HCT116 (cell line): Measurements from ENCODE around the gene MST1. TPM values are rescaled to one million over a fixed set of nuclear protein-coding genes. Genes with fewer than 3 reads are reported as not detected.

Experiments
- ATAC-seq: fragments of 200-7000 bp; cut with Tn5 transposase; 2 replicates; pipeline ENCODE4 v1.9.1; 2020; ENCODE audit warnings: mild to moderate bottlenecking, moderate library complexity
- BruUV-seq: library from RNA; stranded (reverse); fragments of 400-500 nt; replicated peaks from 2 replicates; lab custom pipeline; 2021; lab: Mats Ljungman, UMichigan
- CTCF ChIA-PET: fragments of 300-600 bp; sonication (Branson Sonifier 250); formaldehyde crosslinking; loops from one replicate; lab custom pipeline; 2021; ENCODE audit warnings: antibody characterized with exemption; lab: Charles Lee
- POLR2A ChIA-PET: fragments of 300-600, 350-600 bp; sonication (Branson Sonifier 250); formaldehyde crosslinking; loops from one replicate; lab custom pipeline; 2021; ENCODE audit warnings: antibody characterized with exemption; lab: Charles Lee
- RAD21 ChIA-PET, 2 experiments: fragments of 300-600 bp; sonication (Branson Sonifier 250); formaldehyde crosslinking; loops; one replicate each; lab custom pipeline; 2023; ENCODE audit warnings: low total read pairs in 2 of 2; ENCODE audit not compliant: uncharacterized antibody in 2 of 2, unreplicated experiment in 2 of 2, low non-redundant PET in 1 of 2; lab: Charles Lee
- DNase-seq: peaks from one replicate; pipeline ENCODE4 v3.0.0-alpha.2; 2010; ENCODE audit warnings: low read depth, low spot score
- H2AFZ ChIP-seq: fragments of 200-600 bp; shearing (Covaris generic), sonication (generic); 2 replicates; pipeline ENCODE4 v1.6.1; 2017; ENCODE audit warnings: low read depth, mixed run types, mixed read lengths, antibody characterized with exemption, low read length; ENCODE audit not compliant: poor library complexity, severe bottlenecking
- H3K27ac ChIP-seq: 2 replicates; pipeline ENCODE4 v1.5.1; 2012; ENCODE audit warnings: low read depth, low read length
- H3K27me3 ChIP-seq: fragments of 200-600 bp; sonication (generic); 2 replicates; pipeline ENCODE4 v1.6.1; 2016; ENCODE audit warnings: mixed run types, low read length, mixed read lengths; ENCODE audit not compliant: insufficient read depth
- H3K36me3 ChIP-seq, 2 experiments: fragments of 200-500 bp in 1 of 2; fragments of 200-600 bp in 1 of 2; sonication (Bioruptor generic) in 1 of 2; sonication (generic) in 1 of 2; 2 replicates each; pipeline versions ENCODE4 v1.5.1 to v1.6.1; 2014 to 2016; ENCODE audit warnings: low read length in 2 of 2, inconsistent platforms in 1 of 2, mixed read lengths in 1 of 2, mixed run types in 1 of 2; ENCODE audit not compliant: insufficient read depth in 2 of 2, control insufficient read depth in 1 of 2
- H3K4me1 ChIP-seq, 2 experiments: fragments of 200-600 bp in 1 of 2; sonication (generic) in 1 of 2; 2 replicates each; pipeline versions ENCODE4 v1.5.1 to v1.6.1; 2012 to 2017; ENCODE audit warnings: low read length in 2 of 2, inconsistent platforms in 1 of 2, mild to moderate bottlenecking in 1 of 2, mixed read lengths in 1 of 2, mixed run types in 1 of 2, moderate library complexity in 1 of 2; ENCODE audit not compliant: insufficient read depth in 2 of 2, control insufficient read depth in 1 of 2
- H3K4me2 ChIP-seq: fragments of 200-600 bp; sonication (generic); 2 replicates; pipeline ENCODE4 v1.6.1; 2017; ENCODE audit warnings: mixed run types, low read length, mixed read lengths
- H3K4me3 ChIP-seq, 2 experiments: fragments of 200-600 bp in 1 of 2; sonication (generic) in 1 of 2; replicated peaks in 1 of 2; 2 replicates each; pipeline ENCODE4 v1.5.1; 2011 to 2016; ENCODE audit warnings: low read length in 2 of 2, control low read depth in 1 of 2, low read depth in 1 of 2, mild to moderate bottlenecking in 1 of 2, mixed read lengths in 1 of 2, mixed run types in 1 of 2
- H3K79me2 ChIP-seq: fragments of 200-600 bp; sonication (generic); 2 replicates; pipeline ENCODE4 v1.6.1; 2017; ENCODE audit warnings: mild to moderate bottlenecking, mixed run types, low read length, moderate library complexity, mixed read lengths; ENCODE audit not compliant: insufficient read depth
- H3K9ac ChIP-seq: fragments of 200-600 bp; sonication (generic); 2 replicates; pipeline ENCODE4 v1.6.1; 2016; ENCODE audit warnings: low read length, mixed read lengths
- H3K9me2 ChIP-seq: fragments of 200-600 bp; sonication (generic), shearing (Covaris generic); 2 replicates; pipeline ENCODE4 v1.6.1; 2017; ENCODE audit warnings: mixed run types, mild to moderate bottlenecking, moderate library complexity; ENCODE audit not compliant: insufficient read depth
- H3K9me3 ChIP-seq, 2 experiments: fragments of 200-500 bp in 1 of 2; fragments of 200-600 bp in 1 of 2; sonication (Bioruptor generic) in 1 of 2; sonication (generic) in 1 of 2; 2 replicates each; pipeline ENCODE4 v1.6.1; 2014 to 2017; ENCODE audit warnings: low read length in 2 of 2, mixed read lengths in 2 of 2, inconsistent platforms in 1 of 2, low read depth in 1 of 2, mild to moderate bottlenecking in 1 of 2, mixed run types in 1 of 2, moderate library complexity in 1 of 2; ENCODE audit not compliant: control insufficient read depth in 1 of 2, insufficient read depth in 1 of 2
- H4K20me1 ChIP-seq: fragments of 200-600 bp; sonication (generic), shearing (Covaris generic); 2 replicates; pipeline ENCODE4 v1.6.1; 2017; ENCODE audit warnings: mixed run types, mild to moderate bottlenecking, moderate library complexity; ENCODE audit not compliant: insufficient read depth
- ATF3 ChIP-seq: IDR thresholded peaks from 2 replicates; pipeline ENCODE4 v1.6.1; 2012
- CBX3 ChIP-seq: IDR thresholded peaks from 2 replicates; pipeline ENCODE4 v1.6.1; 2012; ENCODE audit warnings: low read depth
- CEBPB ChIP-seq: IDR thresholded peaks from 2 replicates; pipeline ENCODE4 v1.6.1; 2012; ENCODE audit warnings: low read depth
- CTCF ChIP-seq, 3 experiments: fragments of 200-600 bp in 1 of 3; sonication (generic) in 1 of 3; IDR thresholded peaks in 2 of 3; conservative IDR thresholded peaks in 1 of 3; 2 replicates each; pipeline ENCODE4 v1.5.1; 2012 to 2017; ENCODE audit warnings: low read depth in 2 of 3, low read length in 2 of 3, antibody characterized with exemption in 1 of 3, borderline replicate concordance in 1 of 3, control low read depth in 1 of 3, mild to moderate bottlenecking in 1 of 3, mixed read lengths in 1 of 3, mixed run types in 1 of 3, moderate library complexity in 1 of 3; ENCODE audit not compliant: insufficient read depth in 1 of 3
- EGR1 ChIP-seq: IDR thresholded peaks from 2 replicates; pipeline ENCODE4 v1.6.1; 2012; ENCODE audit warnings: low read depth
- ELF1 ChIP-seq: IDR thresholded peaks from 2 replicates; pipeline ENCODE4 v1.6.1; 2012; ENCODE audit warnings: low read depth, borderline replicate concordance
- EZH2phosphoT487 ChIP-seq: fragments of 200-600 bp; IDR thresholded peaks from 2 replicates; pipeline ENCODE4 v1.6.1; 2018; ENCODE audit warnings: antibody characterized with exemption, borderline replicate concordance
- FOSL1 ChIP-seq: IDR thresholded peaks from 2 replicates; pipeline ENCODE4 v1.6.1; 2012; ENCODE audit warnings: low read depth
- MAX ChIP-seq: IDR thresholded peaks from 2 replicates; pipeline ENCODE4 v1.6.1; 2012
- POLR2A ChIP-seq: IDR thresholded peaks from 2 replicates; pipeline ENCODE4 v1.7.0; 2011; ENCODE audit warnings: borderline replicate concordance; ENCODE audit not compliant: insufficient read depth, insufficient read length; ENCODE audit errors: extremely low read depth
- POLR2AphosphoS5 ChIP-seq: IDR thresholded peaks from 2 replicates; pipeline ENCODE4 v1.6.1; 2011; ENCODE audit warnings: mild to moderate bottlenecking, low read depth, low read length, moderate library complexity
- RAD21 ChIP-seq: IDR thresholded peaks from 2 replicates; pipeline ENCODE4 v1.6.1; 2012; ENCODE audit warnings: low read depth, mild to moderate bottlenecking
- REST ChIP-seq: IDR thresholded peaks from 2 replicates; pipeline ENCODE4 v1.6.1; 2012; ENCODE audit warnings: low read depth
- SIN3A ChIP-seq: IDR thresholded peaks from 2 replicates; pipeline ENCODE4 v1.6.1; 2012; ENCODE audit warnings: low read depth
- SP1 ChIP-seq: IDR thresholded peaks from 2 replicates; pipeline ENCODE4 v1.6.1; 2012; ENCODE audit warnings: low read depth
- SRF ChIP-seq: IDR thresholded peaks from 2 replicates; pipeline ENCODE4 v1.6.1; 2012; ENCODE audit warnings: low read depth
- YY1 ChIP-seq: IDR thresholded peaks from 2 replicates; pipeline ENCODE4 v1.6.1; 2011; ENCODE audit warnings: low read length, low read depth, moderate library complexity, mild to moderate bottlenecking; ENCODE audit not compliant: insufficient replicate concordance; ENCODE audit errors: extremely low read depth
- ZBTB33 ChIP-seq: IDR thresholded peaks from 2 replicates; pipeline ENCODE4 v1.6.1; 2011; ENCODE audit warnings: mild to moderate bottlenecking, low read length, moderate library complexity; ENCODE audit not compliant: insufficient replicate concordance; ENCODE audit errors: extremely low read depth
- ZFX ChIP-seq: fragments of 450-650 bp; IDR thresholded peaks from 2 replicates; pipeline ENCODE4 v1.6.1; 2017
- ZNF274 ChIP-seq: fragments of 200-500 bp; sonication (Bioruptor generic); IDR thresholded peaks from 2 replicates; pipeline ENCODE4 v1.6.1; 2014; ENCODE audit warnings: mild to moderate bottlenecking, low read depth, low read length, inconsistent platforms
- intact Hi-C: fragments of 100-400 bp; cut with micrococcal nuclease; formaldehyde crosslinking; loops from 2 replicates; pipeline ENCODE4 v1.10.0; 2022
- total RNA-seq: library from RNA; stranded (reverse); gene quantifications from one replicate; pipeline ENCODE4 v1.2.1, GENCODE V29; 2021; ENCODE audit not compliant: unreplicated experiment

MST1 gene
- total RNA-seq, 1 experiment from 2014 or later: 15.4 TPM

GRCh38 chr3:49700014-49700413 is 10.7 kb upstream of the MST1 start:
- ChIA-PET CTCF (interaction anchor here (2.8 kb wide), 1 partner anchor 160 kb away, joined by 25 read pairs; no protein-coding TSS in a partner anchor), RAD21 (no interaction called here), POLR2A (no interaction called here)
- no peak for ATAC-seq
- H3K27ac ChIP-seq: no peak overlapping the region
- no peak overlapping the region for H3K9ac ChIP-seq
- no peaks in the 10 kb centered on the region for H4K20me1 ChIP-seq
- no peaks in the 10 kb centered on the region for H3K9me2 ChIP-seq
- H3K4me3 ChIP-seq: no peak overlapping the region
- no peaks in the 10 kb centered on the region for H3K4me1 ChIP-seq
- no peak for TF ChIP-seq ATF3
- no peak for TF ChIP-seq CBX3
- TF ChIP-seq CEBPB: no peak
- no peak for TF ChIP-seq SP1
- no peak for TF ChIP-seq RAD21
- TF ChIP-seq ELF1: no peak
- no peak for TF ChIP-seq ZFX
- no peak for TF ChIP-seq SRF
- TF ChIP-seq EZH2phosphoT487: no peak
- TF ChIP-seq CTCF (IDR thresholded peaks at IDR 0.05 in 2 of 3, conservative IDR thresholded peaks at IDR 0.05 in 1 of 3; ENCODE audit: borderline replicate concordance in 1 of 3, insufficient read depth in 1 of 3, low read depth in 2 of 3, low read length in 2 of 3): no peak
- TF ChIP-seq YY1: no peak
- TF ChIP-seq REST: no peak
- no peak for TF ChIP-seq POLR2A
- TF ChIP-seq SIN3A: no peak
- no peak for TF ChIP-seq ZBTB33
- TF ChIP-seq MAX: no peak
- no peak for TF ChIP-seq EGR1
- no peak for TF ChIP-seq FOSL1
- no peak for TF ChIP-seq POLR2AphosphoS5
- TF ChIP-seq ZNF274: no peak
- no peak overlapping the region for H2AFZ ChIP-seq
- intact Hi-C loops: no loop called here
- no TSS peak for BruUV-seq
- H3K27me3 ChIP-seq: no peaks in the 10 kb centered on the region
- DNase-seq: no peak
- no peaks in the 10 kb centered on the region; the same call in 1 of the 2 replicates for H3K79me2 ChIP-seq
- H3K9me3 ChIP-seq: no peaks in the 10 kb centered on the region
- H3K36me3 ChIP-seq: peaks cover 0 to 7% of the 10 kb centered on the region in 2 experiments; a peak in 1 of 4 replicates
- H3K4me2 ChIP-seq: no peak overlapping the region
